HG02943 (cell line): ENCODE data around the gene EFNA3.

ENCODE experiments used
- ATAC-seq: cut with Tn5 transposase; IDR thresholded peaks from one replicate; pipeline ENCODE4 v1.9.1; 2021; ENCODE audit warnings: mild to moderate bottlenecking, low read depth, moderate library complexity; ENCODE audit not compliant: unreplicated experiment

The EFNA3 gene

GRCh38 chr1:155048449-155049334 lies 29.9 kb upstream of the EFNA3 start:
- ATAC-seq, result no peak

GRCh38 chr1:155049651-155050559 lies 28.7 kb upstream of the EFNA3 start:
- no peak for ATAC-seq

GRCh38 chr1:155050560-155051341 lies 27.9 kb upstream of the EFNA3 start, which contains the start of gene ADAM15:
Gene ADAM15, plus strand, starts transcription at chr1:155051316. Its CDS starts 71 bp downstream, at chr1:155051387.
- no peak for ATAC-seq

- no peak for ATAC-seq
These were observed 27.3 kb upstream of the EFNA3 start for GRCh38 chr1:155051342-155051776.

GRCh38 chr1:155051777-155052398 lies 26.7 kb upstream of the EFNA3 start:
- no peak for ATAC-seq

GRCh38 chr1:155052439-155053395 lies 25.9 kb upstream of the EFNA3 start:
- no peak for ATAC-seq

GRCh38 chr1:155053531-155054105 lies 25.0 kb upstream of the EFNA3 start:
- ATAC-seq, result no peak

GRCh38 chr1:155057104-155057503 lies 21.5 kb upstream of the EFNA3 start:
- ATAC-seq, result no peak

- ATAC-seq, result no peak
These were observed 20.8 kb upstream of the EFNA3 start for GRCh38 chr1:155057788-155058211.

- ATAC-seq, result no peak
These were observed 17.9 kb upstream of the EFNA3 start for GRCh38 chr1:155060736-155061135.

GRCh38 chr1:155061381-155062150 lies 17.1 kb upstream of the EFNA3 start:
- ATAC-seq, result no peak

- ATAC-seq, result no peak
These were observed 16.4 kb upstream of the EFNA3 start for GRCh38 chr1:155062151-155062686.

GRCh38 chr1:155062702-155063411 lies 15.8 kb upstream of the EFNA3 start:
- ATAC-seq, result no peak

- ATAC-seq, result peak; percentile 58
These were observed 15.0 kb upstream of the EFNA3 start, which contains the start of gene EFNA4 for GRCh38 chr1:155063550-155064110. Gene EFNA4, plus strand, starts transcription at chr1:155063740. Its CDS starts 84 bp downstream, at chr1:155063824.

- ATAC-seq, result no peak
These were observed 14.4 kb upstream of the EFNA3 start for GRCh38 chr1:155064111-155064831.
